ENCODE data around the gene ABCC6. TPM values are rescaled to one million over a fixed set of nuclear protein-coding genes. Genes with fewer than 3 reads are reported as not detected.

ABCC6 gene
- total and polyA plus RNA-seq, 2 of the 4 experiments (the other 2 are of a cell fraction), result 0.36 to 1.3 TPM

GRCh38 chr16:16124438-16124837 is 98.9 kb downstream of the ABCC6 start:
- no peak overlapping the region for H3K4ac ChIP-seq (ENCODE audit: low read depth, low read length)
- H3K27ac ChIP-seq (ENCODE audit: insufficient read depth, low read length), result no peak overlapping the region
- H4K91ac ChIP-seq (ENCODE audit: insufficient read depth, low read depth, low read length), result no peak overlapping the region
- peaks cover 27 to 50% of the 10 kb centered on the region in 2 experiments for H3K79me1 ChIP-seq (ENCODE audit: low read depth in 1 of 2, low read length in 2 of 2)
- no peak overlapping the region for H3K23ac ChIP-seq (ENCODE audit: low read depth, low read length)
- dilution Hi-C loops (cut with HindIII; ENCODE audit: low sequenced_read_pairs, unreplicated experiment) (no loop called here), intact Hi-C loops (cut with micrococcal nuclease) (no loop called here), in situ Hi-C loops (cut with MboI; ENCODE audit: low sequenced_read_pairs) (no loop called here)
- no peak overlapping the region for H3K4me2 ChIP-seq (ENCODE audit: low read depth, low read length)
- ATAC-seq (ENCODE audit: low read depth) (no peak), DNase-seq (no peak)
- no peak overlapping the region for H3K56ac ChIP-seq (ENCODE audit: extremely low read depth, insufficient read depth, low read length)
- H2AFZ ChIP-seq (replicated peaks; ENCODE audit: low read length, poor library complexity), result no peak overlapping the region
- H3K18ac ChIP-seq (ENCODE audit: low read depth, low read length), result no peak overlapping the region
- H3K4me3 ChIP-seq (ENCODE audit: insufficient read depth, low read depth, low read length), result no peak overlapping the region
- peaks cover 20% of the 10 kb centered on the region for H4K20me1 ChIP-seq (ENCODE audit: insufficient read depth, low read length)
- no peak overlapping the region for H4K8ac ChIP-seq (ENCODE audit: low read depth in 2 of 2, low read length in 2 of 2)
- no peaks in the 10 kb centered on the region for H3K4me1 ChIP-seq (ENCODE audit: control insufficient read depth, insufficient read depth, low read length)
- H2BK20ac ChIP-seq (ENCODE audit: low read depth, low read length), result no peak overlapping the region
- H2BK120ac ChIP-seq (ENCODE audit: low read depth, low read length), result no peak overlapping the region
- TF ChIP-seq POLR2A (IDR thresholded peaks at IDR 0.05; ENCODE audit: low read depth, low read length), result no peak
- TF ChIP-seq ELK1 (IDR thresholded peaks at IDR 0.05; ENCODE audit: borderline replicate concordance, low read depth, low read length), result no peak
- TF ChIP-seq CHD1 (IDR thresholded peaks at IDR 0.05; ENCODE audit: low read depth, low read length), result no peak
- TF ChIP-seq USF2 (IDR thresholded peaks at IDR 0.05; ENCODE audit: low read depth, low read length), result no peak
- no peak for TF ChIP-seq CEBPB (IDR thresholded peaks at IDR 0.05; ENCODE audit: low read depth, low read length)
- TF ChIP-seq MXI1 (IDR thresholded peaks at IDR 0.05; ENCODE audit: borderline replicate concordance, low read depth, low read length), result no peak
- TF ChIP-seq RCOR1 (IDR thresholded peaks at IDR 0.05; ENCODE audit: insufficient replicate concordance, low read length), result no peak
- TF ChIP-seq BHLHE40 (IDR thresholded peaks at IDR 0.05; ENCODE audit: low read depth, low read length), result no peak
- TF ChIP-seq RFX5 (IDR thresholded peaks at IDR 0.05; ENCODE audit: low read depth, low read length), result no peak
- TF ChIP-seq SMC3 (IDR thresholded peaks at IDR 0.05; ENCODE audit: low read depth, low read length), result no peak
- TF ChIP-seq MAFK (IDR thresholded peaks at IDR 0.05; ENCODE audit: low read depth, low read length), result no peak
- no peak for TF ChIP-seq CTCF (conservative IDR thresholded peaks at IDR 0.05; ENCODE audit: low read depth, low read length)
- no peak for TF ChIP-seq NFE2L2 (IDR thresholded peaks at IDR 0.05; ENCODE audit: low read depth, low read length)
- TF ChIP-seq RAD21 (IDR thresholded peaks at IDR 0.05; ENCODE audit: low read length), result no peak
- TF ChIP-seq FOS (IDR thresholded peaks at IDR 0.05; ENCODE audit: low read depth, low read length), result no peak
- no peak for TF ChIP-seq MAZ (IDR thresholded peaks at IDR 0.05; ENCODE audit: borderline replicate concordance, low read depth, low read length)
- H3K36me3 ChIP-seq (ENCODE audit: control insufficient read depth, insufficient read depth, low read length), result peaks cover 88% of the 10 kb centered on the region
- ChIA-PET CTCF (interaction anchor here (1.0 kb wide), 1 partner anchor 349 kb away, joined by 3 read pairs; no protein-coding TSS in a partner anchor), POLR2A (ENCODE audit: unreplicated experiment) (no interaction called here)
- no peak overlapping the region for H3K14ac ChIP-seq (replicated peaks; ENCODE audit: low read depth, low read length)
- BruUV-seq (replicated peaks), result no TSS peak
- H2BK5ac ChIP-seq (ENCODE audit: low read depth, low read length, poor library complexity, severe bottlenecking), result no peak overlapping the region
- no peak overlapping the region for H3K9ac ChIP-seq (ENCODE audit: low read depth, low read length)
- WGBS, 2 experiments (ENCODE audit: extremely low coverage in 2 of 2, insufficient read length in 1 of 2), result 82% methylated on average over 2 of the region's 10 CpGs; no CpG with 5 or more reads in 1 of the 2 experiments
- H4K5ac ChIP-seq (ENCODE audit: low read depth, low read length), result no peak overlapping the region
- no peaks in the 10 kb centered on the region for H3K27me3 ChIP-seq (ENCODE audit: control insufficient read depth, insufficient read depth, low read length)
- H3K9me1 ChIP-seq (ENCODE audit: insufficient read depth, low read length), result peaks cover 8% of the 10 kb centered on the region; the same call in 1 of the 2 replicates
- H2BK15ac ChIP-seq (ENCODE audit: low read depth, low read length), result no peak overlapping the region
- H2AK5ac ChIP-seq (ENCODE audit: low read depth, low read length), result no peak overlapping the region
- H2AK9ac ChIP-seq (replicated peaks; ENCODE audit: low read depth, low read length, poor library complexity), result no peak overlapping the region
- H3K9me3 ChIP-seq (ENCODE audit: control insufficient read depth, insufficient read depth, low read length), result peaks cover 13% of the 10 kb centered on the region

Measured in IMR-90 (cell line).